M059J (cell line): ENCODE measurements around the gene ATP5PB. TPM values are rescaled to one million over a fixed set of nuclear protein-coding genes. Genes with fewer than 3 reads are reported as not detected.

Source experiments
- DNase-seq: peaks from one replicate; pipeline ENCODE4 v3.0.0-alpha.2; 2012; ENCODE audit warnings: low read depth
- total RNA-seq: library from RNA; depleted of rRNA; stranded (reverse); fragments of >200 nt; shearing (Covaris generic); gene quantifications from 2 replicates; pipeline ENCODE4 v1.2.3, GENCODE V29; 2014; rRNA removed

ATP5PB gene, protein sequence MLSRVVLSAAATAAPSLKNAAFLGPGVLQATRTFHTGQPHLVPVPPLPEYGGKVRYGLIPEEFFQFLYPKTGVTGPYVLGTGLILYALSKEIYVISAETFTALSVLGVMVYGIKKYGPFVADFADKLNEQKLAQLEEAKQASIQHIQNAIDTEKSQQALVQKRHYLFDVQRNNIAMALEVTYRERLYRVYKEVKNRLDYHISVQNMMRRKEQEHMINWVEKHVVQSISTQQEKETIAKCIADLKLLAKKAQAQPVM
- total RNA-seq = 486 and 582 TPM in 2 replicates

DNA sequence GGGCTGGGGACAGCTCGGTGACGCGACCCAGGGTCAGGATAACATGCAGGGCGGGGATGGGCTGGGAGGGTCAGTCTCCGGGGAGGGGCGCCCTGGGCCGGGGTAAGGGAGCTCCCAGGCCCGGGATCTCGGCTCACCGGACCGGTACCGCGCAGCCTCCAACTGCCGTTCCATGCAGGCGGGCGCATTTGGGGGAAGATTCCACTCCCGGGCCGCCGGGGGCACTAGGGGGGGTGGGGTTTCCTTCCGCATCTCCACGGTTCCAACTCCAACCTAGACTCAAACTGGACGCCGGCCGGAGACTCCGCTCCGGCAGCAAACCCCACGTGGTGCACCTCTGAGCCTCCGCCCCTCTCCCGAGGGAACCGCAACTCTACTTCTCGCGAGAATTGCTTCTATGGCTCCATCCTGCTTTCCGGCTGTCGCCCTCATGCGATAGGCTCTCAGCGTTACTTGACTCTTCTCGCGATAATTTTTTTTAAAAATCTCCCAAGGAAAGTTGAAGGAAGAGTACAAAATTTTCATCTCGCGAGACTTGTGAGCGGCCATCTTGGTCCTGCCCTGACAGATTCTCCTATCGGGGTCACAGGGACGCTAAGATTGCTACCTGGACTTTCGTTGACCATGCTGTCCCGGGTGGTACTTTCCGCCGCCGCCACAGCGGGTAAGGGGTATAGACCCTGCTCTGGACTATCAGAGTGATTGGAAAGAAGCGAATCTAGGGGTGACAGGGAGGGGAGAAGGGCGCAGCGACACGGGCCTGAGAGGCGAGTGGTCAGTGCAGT is at the start of gene ATP5PB, which contains the start of gene WDR77:
ATP5PB (plus strand) TSS at position 547 of the 785 bp plus-strand sequence; CDS start at position 625, 78 bp downstream.
WDR77 (minus strand) TSS at position 339 of the 785 bp plus-strand sequence; CDS start at position 252, 87 bp downstream.
- peak; percentile 100 for DNase-seq

DNA sequence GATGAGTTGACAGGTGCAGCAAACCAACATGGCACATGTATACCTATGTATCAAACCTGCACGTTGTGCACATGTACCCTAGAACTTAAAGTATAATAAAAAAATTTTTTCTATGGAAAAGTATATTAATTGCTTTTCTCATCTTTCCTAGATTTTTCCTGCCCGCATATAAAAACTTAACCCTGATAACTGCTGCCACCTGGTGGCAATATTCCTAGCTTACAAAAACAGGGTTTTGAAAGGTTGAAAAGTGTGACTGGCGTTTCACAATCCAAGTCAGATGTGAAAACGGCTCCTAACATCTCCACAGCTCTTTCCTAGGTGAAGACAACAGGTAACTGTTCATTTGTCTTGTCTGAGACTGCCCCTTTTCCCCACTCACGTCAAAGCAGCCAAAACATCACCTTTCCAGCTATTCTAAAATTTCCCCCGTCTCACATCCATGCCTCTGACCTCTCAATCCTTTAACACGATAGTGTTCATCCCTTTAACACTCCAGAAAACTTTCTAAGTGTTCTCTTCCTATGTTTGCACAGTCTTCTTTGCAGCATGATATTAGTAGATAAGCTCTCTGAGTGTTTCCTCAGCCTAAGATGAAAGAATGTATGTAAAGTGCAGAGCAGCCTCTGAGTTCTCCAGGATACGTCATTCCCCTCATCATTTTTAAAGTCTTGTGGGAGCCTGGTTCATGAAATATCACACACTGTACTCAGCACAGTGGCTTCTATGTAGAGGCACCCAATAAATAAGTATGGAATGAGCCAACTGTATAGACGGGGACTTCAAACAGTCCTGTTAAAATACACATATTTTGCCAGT is 49.3 kb upstream of the ATP5PB start:
- DNase-seq = peak; percentile 46

DNA sequence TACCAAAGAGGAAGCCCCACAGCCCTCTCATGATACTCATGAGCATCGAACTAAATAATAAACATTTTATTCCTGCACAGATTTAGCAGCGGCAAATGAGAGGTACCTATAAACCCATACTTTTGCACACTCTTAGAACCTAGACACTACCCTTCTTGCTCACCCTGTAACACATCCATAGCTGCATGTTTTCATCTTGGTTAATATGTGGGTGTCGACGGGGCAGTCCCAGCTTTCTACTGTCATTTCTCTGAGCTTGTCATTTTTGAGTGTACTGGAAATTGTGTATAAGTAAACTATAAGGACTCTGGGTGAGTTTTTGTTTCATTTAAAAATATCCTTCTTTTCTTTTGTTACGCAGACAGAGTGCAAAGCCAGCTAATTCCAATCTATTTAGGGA is 47.2 kb upstream of the ATP5PB start:
- no peak for DNase-seq

DNA sequence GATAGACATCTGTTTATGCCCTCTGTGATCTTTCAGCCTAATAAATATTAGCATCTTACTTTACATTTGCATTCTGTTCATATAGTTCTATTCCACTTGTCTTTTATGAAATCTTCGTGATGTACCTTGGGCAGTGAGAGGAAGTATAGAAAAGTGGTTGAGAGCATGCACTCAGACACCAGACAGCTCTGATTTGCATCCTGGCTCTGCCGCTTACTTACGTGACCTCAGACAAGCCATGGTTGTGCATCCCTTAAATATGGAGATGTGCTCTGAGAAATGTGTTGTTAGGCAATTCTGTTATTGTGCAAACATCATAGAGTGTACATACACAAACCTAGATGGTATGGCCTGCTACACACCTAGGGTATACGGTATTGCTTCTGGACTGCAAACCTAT is 44.7 kb upstream of the ATP5PB start:
- no peak for DNase-seq

- DNase-seq = peak; percentile 11
Observed at GRCh38 chr1:111406321-111406768, 42.9 kb upstream of the ATP5PB start.

DNA sequence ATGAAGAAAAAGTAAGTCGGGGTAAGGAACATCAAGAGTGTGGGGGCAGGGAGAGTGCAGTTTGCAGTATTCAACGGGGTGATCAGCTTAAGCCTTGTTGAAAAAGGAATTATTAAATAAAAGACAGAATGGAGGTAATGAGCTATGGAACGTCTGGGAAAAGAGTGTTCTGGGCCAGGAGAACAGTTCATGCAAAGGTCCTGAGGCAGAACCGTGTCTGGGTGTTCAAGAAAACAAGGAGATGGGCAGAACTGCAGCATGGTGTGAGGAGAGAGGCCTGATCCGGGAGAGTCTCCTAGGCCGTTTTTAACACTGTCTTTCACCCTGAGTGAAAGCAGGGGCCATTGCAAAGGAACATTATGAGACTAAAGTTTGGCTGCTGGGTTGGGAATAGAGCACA is 42.0 kb upstream of the ATP5PB start:
- DNase-seq = no peak

DNA sequence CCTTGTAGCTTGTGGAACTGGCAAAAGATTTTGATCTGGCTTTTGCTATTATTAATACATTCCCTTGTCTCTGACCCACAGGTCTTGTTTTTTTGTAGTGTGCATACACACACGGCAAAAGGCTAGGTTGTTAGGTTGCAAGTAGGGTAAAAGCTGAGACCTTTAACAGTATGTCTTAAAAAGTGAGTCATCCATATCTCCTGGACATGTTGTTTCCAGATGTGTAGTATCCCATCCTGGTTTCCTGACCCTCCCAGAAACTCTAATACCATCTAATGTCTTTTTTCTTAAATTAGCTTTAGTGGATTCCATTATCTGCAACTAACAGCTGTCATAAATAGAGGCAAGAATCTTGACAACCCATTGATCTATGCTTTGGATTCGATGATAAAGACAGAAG is 36.4 kb upstream of the ATP5PB start:
- DNase-seq = no peak

- no peak for DNase-seq
Observed at GRCh38 chr1:111414756-111415155, 34.5 kb upstream of the ATP5PB start.

- DNase-seq = no peak
Observed at GRCh38 chr1:111415461-111415860, 33.8 kb upstream of the ATP5PB start.

DNA sequence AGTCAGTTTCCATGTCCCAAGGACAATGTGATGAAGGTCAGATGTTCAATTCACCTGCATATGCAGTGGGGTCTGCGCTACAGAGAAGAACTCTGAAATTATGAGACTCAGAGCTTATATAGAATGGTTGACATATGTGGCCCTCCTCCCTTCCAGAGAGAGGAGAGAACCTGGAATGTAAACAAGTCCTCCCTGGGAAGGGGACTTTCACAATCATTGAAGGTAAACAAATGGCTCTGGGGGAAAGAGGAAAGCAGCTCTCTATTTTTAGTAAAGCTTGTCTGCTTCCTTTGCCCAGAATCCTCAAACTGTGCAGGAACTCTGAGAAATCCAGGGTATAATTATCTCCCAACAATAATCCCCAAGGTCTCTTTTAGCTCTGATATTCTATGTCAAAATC is 31.5 kb upstream of the ATP5PB start:
- peak; percentile 24 for DNase-seq

DNA sequence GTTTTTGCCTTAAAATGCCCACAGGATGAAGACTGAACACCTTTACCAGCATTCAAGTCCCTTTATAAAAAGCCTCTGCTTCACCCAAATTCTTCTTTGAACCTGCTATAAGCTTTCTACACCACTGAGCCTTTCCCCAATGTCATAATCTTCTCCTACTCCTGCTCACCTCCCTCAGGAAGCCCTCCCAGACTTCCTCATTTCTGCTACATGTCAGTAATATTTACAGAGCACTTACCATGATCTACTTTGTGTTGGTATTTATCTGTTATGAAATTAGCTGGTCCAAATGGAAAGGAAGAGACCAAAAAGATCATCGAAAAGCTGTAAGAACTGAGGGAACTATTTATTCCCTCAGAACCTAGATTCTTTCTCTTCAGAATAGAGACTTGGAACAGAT is 30.2 kb upstream of the ATP5PB start:
- DNase-seq = no peak

- no peak for DNase-seq
Observed at GRCh38 chr1:111420377-111420776, 28.9 kb upstream of the ATP5PB start.

- peak; percentile 83 for DNase-seq
Observed at GRCh38 chr1:111422546-111423391, 26.5 kb upstream of the ATP5PB start.

GRCh38 chr1:111424281-111424680 is 25.0 kb upstream of the ATP5PB start:
- no peak for DNase-seq

DNA sequence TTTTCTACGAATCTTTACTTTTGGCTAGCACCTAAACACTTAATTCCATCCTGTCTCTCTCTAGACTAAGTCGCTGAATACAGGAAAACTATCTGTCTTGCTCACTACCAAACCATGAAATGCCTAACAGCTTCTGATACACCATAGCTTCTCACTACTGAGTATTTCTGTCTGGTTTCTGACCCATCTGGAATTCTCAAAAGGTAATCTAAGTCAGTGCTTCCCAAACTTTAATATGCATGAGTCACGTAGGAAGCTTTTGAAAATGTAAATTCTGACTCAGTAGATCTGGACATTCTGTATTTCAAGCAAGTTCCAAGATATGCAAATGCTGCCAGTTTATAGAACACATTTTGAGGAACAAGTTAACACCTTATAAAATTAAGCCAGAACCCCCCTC is 12.5 kb upstream of the ATP5PB start:
- peak; percentile 61 for DNase-seq

GRCh38 chr1:111439461-111440351 is 9.6 kb upstream of the ATP5PB start:
- no peak for DNase-seq

DNA sequence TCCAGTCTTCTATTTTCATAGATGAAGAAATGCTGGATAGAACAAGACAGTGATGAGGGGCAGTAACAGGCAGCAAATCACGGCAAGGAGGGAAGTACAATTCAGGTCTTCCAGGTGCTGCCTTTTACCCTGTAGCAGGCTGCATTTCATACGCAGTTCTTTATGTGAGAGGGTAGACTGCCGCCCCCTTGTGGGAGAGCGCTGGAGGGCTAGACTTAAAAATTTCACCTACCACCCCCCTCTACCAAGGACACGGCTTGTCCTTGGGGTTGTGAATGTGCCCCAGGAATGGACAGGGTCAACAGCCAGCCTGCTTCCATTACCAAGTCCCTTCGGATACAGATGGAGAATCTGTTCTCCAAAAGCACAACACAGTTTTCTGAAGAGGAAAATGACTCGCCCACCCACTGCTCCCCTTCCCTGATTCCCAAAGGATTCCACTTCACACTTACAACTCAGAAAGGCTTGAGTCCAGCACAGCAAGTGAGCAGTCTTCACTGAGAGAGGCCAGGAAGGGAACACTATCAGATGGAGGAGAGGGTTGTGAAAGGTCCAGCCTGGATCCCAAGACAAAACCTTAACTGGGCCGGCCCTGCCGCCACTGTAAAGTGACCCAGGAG is 7.6 kb upstream of the ATP5PB start:
- DNase-seq = no peak

DNA sequence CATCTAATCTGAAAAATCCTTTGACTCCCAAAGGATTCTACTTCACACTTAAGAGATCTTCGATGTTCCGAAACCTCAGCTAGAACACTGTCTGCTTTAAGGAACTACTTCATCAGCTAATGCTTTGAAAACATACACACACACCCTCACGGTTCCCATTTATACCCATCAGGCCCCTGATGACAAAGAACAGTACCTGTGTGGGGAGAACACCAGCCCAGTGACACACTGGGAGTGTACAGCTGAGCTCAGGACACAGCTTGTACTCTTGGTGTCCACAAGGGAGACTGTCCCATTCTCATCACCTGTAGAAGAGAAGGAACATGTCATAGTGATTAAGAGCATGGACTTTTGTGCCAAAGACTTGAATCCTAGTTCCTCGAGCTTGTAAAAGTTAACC is 6.8 kb upstream of the ATP5PB start:
- no peak for DNase-seq

DNA sequence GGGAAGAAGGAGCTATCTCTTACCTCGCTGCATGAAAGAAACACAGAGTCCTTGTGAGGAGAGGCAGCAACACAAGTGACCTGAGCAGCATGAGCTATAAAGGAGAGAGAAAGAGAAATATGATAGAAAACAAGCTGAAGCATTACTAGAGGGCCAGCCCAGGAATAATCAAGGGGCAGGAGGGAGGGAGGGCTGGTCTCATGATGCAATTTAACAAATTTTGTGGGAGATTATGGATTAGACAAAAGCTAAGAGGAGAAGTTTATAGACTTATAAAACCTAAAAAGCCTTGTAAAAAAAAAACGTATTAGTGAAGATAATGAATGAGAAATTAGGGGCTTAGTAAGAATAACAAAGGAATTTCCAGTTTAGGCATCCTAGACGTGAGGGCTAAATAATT is 5.2 kb upstream of the ATP5PB start:
- no peak for DNase-seq

GRCh38 chr1:111446546-111446945 is 2.7 kb upstream of the ATP5PB start:
- no peak for DNase-seq
